Colonic mucosa (tissue), 4 donors: ENCODE results near the gene BIK. TPM values are rescaled to one million over a fixed set of nuclear protein-coding genes. Genes with fewer than 3 reads are reported as not detected.

ENCODE experiments used
- DNase-seq: peaks from one replicate; pipeline ENCODE4 v3.0.0-alpha.2; 2020
- H3K27ac ChIP-seq: fragments of 200-600 bp; one replicate; pipeline ENCODE4 v1.8.0; 2021
- H3K27me3 ChIP-seq: fragments of 200-600 bp; one replicate; pipeline ENCODE4 v1.8.0; 2021
- H3K36me3 ChIP-seq: fragments of 200-600 bp; one replicate; pipeline ENCODE4 v1.8.0; 2021
- H3K4me1 ChIP-seq: fragments of 200-600 bp; one replicate; pipeline ENCODE4 v1.8.0; 2021; ENCODE audit warnings: mild to moderate bottlenecking
- H3K4me3 ChIP-seq: fragments of 200-600 bp; one replicate; pipeline ENCODE4 v1.8.0; 2021
- H3K9ac ChIP-seq, 2 donors: one replicate each; pipeline ENCODE4 v1.7.0; 2013; ENCODE audit warnings: control low read depth in 2 of 2, low read depth in 2 of 2, low read length in 2 of 2
- H3K9me3 ChIP-seq: fragments of 200-600 bp; one replicate; pipeline ENCODE4 v1.8.0; 2021
- intact Hi-C: fragments of 100-400 bp; cut with DNase I; formaldehyde crosslinking; loops from one replicate; pipeline ENCODE4 v1.14.1; 2022
- total RNA-seq, 2 donors: library from RNA; stranded (reverse); fragmentation: NEBNext Ultra II Directional in 1 of 2; extraction: Animal tissue kit (Norgen Biotek cat#: 25700) in 1 of 2; gene quantifications; one replicate each; pipeline ENCODE4 v1.2.1, GENCODE V29; 2021
- TF ChIP-seq, protein P1 (sequence below): fragments of 200-600 bp; IDR thresholded peaks from one replicate; pipeline ENCODE4 v1.8.0; 2022; ENCODE audit warnings: antibody characterized with exemption, mild to moderate bottlenecking
- donor health status: healthy.
- donor health status: DM: no; HTN: no; CAD: no.
- donor health status: DM: no; HTN: no; CAD: no.

BIK gene
- total RNA-seq, 2 donors from 2014 or later, result 29.5 to 31.4 TPM

DNA sequence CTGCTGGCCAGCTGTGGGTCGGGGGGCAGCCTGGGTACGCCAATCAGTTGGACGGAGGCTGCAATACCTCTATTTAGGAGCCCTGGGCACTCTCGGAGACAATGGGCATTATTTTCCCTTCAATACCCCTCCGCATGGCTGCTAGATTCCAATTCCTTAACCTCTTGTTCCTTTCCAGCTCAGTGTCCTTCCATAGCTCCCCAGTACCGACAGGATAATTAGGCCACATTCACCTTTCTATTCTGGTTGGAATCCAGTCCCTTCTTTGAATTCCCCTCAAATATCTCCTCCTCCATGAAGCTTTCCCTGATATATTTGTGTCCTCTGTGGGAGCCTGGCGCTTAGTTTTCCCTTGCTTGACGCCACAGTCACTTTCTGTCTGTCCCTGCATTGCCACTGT lies 4.2 kb upstream of the BIK start:
- intact Hi-C loops, result no loop called here
- no peak for DNase-seq
- TF ChIP-seq, protein P1, sequence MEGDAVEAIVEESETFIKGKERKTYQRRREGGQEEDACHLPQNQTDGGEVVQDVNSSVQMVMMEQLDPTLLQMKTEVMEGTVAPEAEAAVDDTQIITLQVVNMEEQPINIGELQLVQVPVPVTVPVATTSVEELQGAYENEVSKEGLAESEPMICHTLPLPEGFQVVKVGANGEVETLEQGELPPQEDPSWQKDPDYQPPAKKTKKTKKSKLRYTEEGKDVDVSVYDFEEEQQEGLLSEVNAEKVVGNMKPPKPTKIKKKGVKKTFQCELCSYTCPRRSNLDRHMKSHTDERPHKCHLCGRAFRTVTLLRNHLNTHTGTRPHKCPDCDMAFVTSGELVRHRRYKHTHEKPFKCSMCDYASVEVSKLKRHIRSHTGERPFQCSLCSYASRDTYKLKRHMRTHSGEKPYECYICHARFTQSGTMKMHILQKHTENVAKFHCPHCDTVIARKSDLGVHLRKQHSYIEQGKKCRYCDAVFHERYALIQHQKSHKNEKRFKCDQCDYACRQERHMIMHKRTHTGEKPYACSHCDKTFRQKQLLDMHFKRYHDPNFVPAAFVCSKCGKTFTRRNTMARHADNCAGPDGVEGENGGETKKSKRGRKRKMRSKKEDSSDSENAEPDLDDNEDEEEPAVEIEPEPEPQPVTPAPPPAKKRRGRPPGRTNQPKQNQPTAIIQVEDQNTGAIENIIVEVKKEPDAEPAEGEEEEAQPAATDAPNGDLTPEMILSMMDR, result no peak
- Histone ChIP-seq H3K27ac (no peak overlapping the region), H3K9me3 (no peaks in the 10 kb centered on the region), H3K4me3 (no peak overlapping the region), H3K9ac (no peak overlapping the region), H3K4me1 (peaks cover 6% of the 10 kb centered on the region), H3K36me3 (no peaks in the 10 kb centered on the region), H3K27me3 (peaks cover 6% of the 10 kb centered on the region)

DNA sequence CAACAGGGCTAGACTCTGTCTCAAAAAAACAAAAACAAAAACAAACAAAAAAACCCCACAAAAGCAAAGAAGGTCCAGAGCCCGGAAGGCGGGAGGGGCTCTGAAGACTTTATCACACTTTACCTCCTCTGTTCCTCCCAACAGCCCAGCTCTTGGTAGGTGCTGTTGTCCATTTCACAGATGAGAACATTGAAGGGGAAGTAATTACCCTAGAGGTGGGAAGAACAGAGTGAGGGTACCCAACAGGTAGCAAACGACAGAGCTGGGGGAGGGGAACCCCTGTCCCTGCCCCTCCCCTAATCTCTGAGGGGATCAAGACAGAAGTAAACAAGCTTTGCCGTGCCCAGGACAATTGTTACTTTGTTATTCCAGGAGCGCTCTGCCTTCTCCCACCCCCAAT lies 1.0 kb upstream of the BIK start:
- Histone ChIP-seq H3K4me1 (peaks cover 7% of the 10 kb centered on the region), H3K27me3 (peaks cover 7% of the 10 kb centered on the region), H3K9ac (no peak overlapping the region), H3K9me3 (no peaks in the 10 kb centered on the region), H3K4me3 (no peak overlapping the region), H3K27ac (no peak overlapping the region), H3K36me3 (no peaks in the 10 kb centered on the region)
- intact Hi-C loops, result no loop called here
- TF ChIP-seq, protein P1, result no peak
- DNase-seq, result no peak

DNA sequence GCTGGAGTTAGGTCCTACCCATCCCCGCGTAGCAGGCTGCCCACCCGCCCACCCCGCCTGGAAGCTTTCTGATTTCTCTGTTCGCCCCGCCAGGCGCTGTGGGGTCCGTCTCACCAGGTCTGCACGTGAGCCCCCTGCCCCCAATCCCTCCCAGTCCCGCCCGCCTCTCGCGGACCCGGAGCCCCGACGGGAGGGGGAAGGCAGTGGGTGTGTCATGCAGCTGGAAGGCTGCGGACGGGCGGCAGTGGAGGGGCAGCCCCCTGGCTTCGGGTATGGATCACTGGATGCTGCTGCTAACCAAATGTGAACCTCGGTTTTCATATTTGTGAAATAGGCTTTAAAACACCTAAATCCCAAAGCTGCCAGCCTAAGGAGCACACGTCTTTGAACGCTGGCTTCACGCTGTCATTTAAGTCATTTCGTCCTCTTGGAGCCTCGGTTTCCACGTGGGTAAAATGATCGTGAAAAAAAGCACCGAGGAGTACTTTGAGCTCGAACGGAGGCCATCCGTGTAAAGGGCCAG lies 568 bp upstream of the BIK start:
- no peaks in the 10 kb centered on the region for H3K36me3 ChIP-seq
- no peak overlapping the region for H3K27ac ChIP-seq
- TF ChIP-seq, protein P1, result no peak
- H3K9me3 ChIP-seq, result no peaks in the 10 kb centered on the region
- peaks cover 7% of the 10 kb centered on the region for H3K4me1 ChIP-seq
- intact Hi-C loops, result no loop called here
- H3K27me3 ChIP-seq, result peaks cover 7% of the 10 kb centered on the region
- H3K9ac ChIP-seq, result no peak overlapping the region
- DNase-seq, result no peak
- peak overlapping the region; percentile 93 for H3K4me3 ChIP-seq

DNA sequence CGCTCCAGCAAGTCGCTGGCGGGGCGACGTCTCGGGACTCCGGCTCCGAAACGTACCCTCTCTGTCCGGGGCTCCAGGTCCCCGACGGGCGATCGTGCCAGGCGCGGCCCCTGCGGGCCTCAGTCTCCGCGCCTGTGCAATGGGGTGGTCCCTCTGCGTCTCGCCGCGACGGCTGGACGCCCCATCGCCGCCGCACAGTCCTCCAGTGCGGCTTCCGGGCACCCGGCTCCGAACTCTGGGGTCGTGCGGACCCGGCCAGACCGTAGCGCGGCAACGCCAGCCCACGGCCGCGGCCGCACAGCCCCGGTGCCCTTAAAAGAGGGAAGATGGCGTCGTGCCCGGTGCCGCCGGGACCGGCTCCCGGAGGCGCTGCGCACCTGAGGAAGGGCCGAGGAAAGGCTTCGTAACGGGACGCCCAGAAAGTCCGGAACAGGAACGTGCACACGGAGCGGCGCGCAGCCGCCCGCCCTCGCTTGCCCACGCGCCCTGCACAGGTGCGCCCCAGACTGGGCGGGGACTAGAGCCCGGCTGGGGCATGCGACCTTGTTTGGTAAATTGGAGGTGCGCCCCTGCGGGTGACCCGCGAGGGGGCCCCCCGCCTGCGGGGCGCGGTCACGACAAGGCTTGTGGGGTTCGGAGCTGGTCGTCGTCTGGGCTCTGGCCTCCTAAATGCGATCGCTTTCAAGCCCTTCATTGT lies 525 bp downstream of the BIK start:
- peaks cover 7% of the 10 kb centered on the region for H3K27me3 ChIP-seq
- H3K27ac ChIP-seq, result peak overlapping the region; percentile 43
- intact Hi-C loops, result no loop called here
- H3K9me3 ChIP-seq, result no peaks in the 10 kb centered on the region
- H3K36me3 ChIP-seq, result no peaks in the 10 kb centered on the region
- TF ChIP-seq, protein P1, result no peak
- H3K4me3 ChIP-seq, result peak overlapping the region; percentile 93
- H3K4me1 ChIP-seq, result peaks cover 7% of the 10 kb centered on the region
- peak overlapping the region; percentile 74 to 80 for H3K9ac ChIP-seq
- peak; percentile 50 for DNase-seq

DNA sequence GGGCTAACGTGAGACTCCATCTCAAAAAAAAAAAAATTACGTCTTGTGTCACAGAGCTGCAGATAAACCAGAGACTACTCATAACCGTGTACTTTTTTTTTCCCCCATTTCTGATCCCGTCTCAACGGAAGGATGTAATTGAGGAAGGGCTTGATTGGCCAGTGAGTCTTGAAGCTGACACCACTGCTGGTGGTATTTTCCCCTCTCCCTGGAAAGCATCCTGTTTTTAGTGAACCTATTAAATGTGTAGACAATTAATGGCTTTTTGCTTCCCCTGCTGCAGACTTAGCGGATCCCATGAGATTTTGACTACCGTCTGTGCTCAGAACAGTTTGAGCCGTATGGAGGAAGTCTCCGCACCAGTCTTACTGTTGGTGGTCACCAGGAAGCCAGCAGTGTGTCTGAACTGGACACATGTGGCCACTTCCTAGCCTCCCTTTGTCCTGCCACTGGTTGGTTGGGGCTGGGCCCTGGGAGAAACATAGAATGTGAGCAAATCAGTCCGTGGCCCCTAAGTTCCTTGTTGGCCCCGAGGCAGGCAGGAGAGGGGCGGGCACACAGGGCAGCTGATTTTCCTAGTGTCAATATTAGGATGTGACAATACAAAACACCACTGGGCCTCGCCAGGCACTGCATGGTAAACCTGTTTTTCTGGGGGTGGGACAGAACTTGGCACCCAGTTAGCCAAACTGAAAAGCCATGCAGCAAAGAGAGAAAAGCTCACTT lies 3.1 kb downstream of the BIK start:
- DNase-seq, result no peak

More for the DNA sequence above, 3.1 kb downstream of the BIK start:
- Histone ChIP-seq H3K27me3 (peaks cover 7% of the 10 kb centered on the region), H3K27ac (no peak overlapping the region), H3K36me3 (no peaks in the 10 kb centered on the region), H3K4me3 (no peak overlapping the region), H3K9me3 (no peaks in the 10 kb centered on the region), H3K9ac (peak overlapping the region in 1 of 2 donors; percentile 4), H3K4me1 (peaks cover 15% of the 10 kb centered on the region)
- TF ChIP-seq, protein P1, result no peak
- intact Hi-C loops, result no loop called here
